GM12872 (cell line): ENCODE measurements around the gene PRKCA.

Experiments used
- TF ChIP-seq, protein P1 (sequence below): IDR thresholded peaks from 3 replicates; pipeline ENCODE4 v1.5.1; 2011; ENCODE audit warnings: low read depth, mild to moderate bottlenecking, low read length, moderate library complexity; ENCODE audit not compliant: insufficient read depth

Gene PRKCA

GRCh38 chr17:66429680-66430079 lies 127.3 kb downstream of the PRKCA start:
- TF ChIP-seq, protein P1, sequence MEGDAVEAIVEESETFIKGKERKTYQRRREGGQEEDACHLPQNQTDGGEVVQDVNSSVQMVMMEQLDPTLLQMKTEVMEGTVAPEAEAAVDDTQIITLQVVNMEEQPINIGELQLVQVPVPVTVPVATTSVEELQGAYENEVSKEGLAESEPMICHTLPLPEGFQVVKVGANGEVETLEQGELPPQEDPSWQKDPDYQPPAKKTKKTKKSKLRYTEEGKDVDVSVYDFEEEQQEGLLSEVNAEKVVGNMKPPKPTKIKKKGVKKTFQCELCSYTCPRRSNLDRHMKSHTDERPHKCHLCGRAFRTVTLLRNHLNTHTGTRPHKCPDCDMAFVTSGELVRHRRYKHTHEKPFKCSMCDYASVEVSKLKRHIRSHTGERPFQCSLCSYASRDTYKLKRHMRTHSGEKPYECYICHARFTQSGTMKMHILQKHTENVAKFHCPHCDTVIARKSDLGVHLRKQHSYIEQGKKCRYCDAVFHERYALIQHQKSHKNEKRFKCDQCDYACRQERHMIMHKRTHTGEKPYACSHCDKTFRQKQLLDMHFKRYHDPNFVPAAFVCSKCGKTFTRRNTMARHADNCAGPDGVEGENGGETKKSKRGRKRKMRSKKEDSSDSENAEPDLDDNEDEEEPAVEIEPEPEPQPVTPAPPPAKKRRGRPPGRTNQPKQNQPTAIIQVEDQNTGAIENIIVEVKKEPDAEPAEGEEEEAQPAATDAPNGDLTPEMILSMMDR, result no peak

GRCh38 chr17:66430846-66431795 lies 128.7 kb downstream of the PRKCA start:
- TF ChIP-seq, protein P1, result no peak

DNA sequence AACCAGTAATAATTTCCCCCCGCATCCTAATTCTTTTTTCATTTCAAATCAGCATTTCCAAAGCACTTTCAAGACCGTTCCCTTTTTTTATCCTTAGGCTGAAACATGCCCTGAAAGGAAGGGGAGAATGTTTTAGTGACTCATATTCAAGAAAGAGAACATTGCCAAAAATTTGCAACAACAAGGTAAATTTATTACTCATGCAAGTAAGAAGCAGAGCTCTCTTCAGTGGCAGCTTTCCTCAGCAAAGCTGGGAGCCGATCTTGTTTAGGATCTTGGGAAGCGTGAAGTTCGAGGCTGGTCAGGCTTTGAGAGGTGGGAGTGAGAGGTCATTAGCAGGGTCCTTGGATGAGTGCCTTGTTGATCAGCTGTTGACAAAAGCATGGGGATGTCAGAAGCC lies 129.5 kb downstream of the PRKCA start:
- TF ChIP-seq, protein P1, result no peak

DNA sequence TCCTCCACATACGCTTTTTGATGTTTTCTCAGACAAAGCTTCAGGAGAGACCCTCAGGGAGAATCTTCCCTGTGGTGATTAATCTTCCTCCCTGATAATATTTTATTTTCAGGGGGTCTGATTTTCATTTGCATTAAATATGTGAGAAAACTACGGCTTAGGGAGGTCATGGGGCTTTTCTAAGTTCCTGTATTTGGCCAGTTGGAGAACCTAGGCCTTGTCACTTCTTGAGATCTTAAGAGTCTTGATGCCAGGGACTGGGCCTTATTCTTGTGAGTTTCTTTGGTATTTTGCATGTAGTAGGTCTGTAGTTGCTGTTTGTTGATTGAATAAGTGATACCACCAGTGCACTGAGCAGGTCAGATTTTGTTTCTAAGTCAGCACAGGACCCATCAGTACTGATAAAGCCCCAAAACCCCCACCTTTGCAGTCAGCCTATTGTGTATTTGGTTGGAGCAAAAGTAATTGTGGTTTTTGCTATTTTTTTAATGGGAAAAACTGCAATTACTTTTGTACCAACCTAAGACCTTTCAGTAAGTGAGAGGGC lies 130.1 kb downstream of the PRKCA start:
- TF ChIP-seq, protein P1, result no peak

DNA sequence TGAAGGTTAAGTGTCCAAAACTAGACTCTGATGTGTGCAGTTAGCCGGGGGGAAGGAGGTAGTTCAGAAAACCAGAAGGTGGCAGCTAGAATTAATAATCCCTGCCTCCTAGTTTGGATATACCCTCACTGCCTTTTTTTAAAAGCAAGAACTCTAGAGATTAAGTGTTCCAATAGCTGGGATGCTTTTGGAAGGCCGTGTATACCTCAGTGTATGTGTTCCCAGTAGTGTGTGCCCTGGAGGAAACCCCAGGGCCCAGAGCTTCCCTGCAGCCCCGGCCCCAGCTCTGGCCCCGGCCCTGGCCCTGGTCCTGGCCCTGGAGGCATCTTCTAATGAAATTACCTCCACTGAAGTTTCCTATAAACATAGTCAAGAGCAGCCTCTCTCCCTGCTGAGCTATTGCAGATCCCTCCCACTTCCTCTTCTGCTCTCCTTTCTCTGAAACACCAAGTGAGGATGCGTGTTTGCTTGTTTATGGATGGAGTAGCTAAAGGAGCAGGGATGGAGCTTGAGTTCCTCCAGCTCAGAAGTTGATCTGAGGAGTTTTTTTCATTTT lies 130.7 kb downstream of the PRKCA start:
- TF ChIP-seq, protein P1, result no peak

DNA sequence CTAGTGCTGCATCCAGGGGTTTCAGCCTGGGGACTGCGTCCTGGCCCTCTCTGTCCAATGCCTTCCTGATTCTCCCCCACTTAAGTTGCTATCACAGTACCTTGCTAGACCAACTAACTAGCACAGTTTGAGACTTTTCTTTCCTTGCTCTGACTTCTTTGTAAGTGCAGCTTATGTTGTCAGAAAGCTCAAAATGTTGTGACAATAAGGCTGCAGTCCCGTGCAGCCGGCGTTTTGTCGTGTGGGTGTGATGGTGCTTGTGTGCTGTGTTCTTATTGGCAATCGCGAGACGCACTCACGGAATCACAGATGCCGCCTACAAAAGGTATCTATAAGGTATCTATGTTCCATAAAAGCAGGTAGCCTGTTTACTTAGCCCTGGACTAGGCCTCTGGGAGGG lies 132.8 kb downstream of the PRKCA start:
- TF ChIP-seq, protein P1, result no peak

- TF ChIP-seq, protein P1, result no peak
These were observed 134.2 kb downstream of the PRKCA start for GRCh38 chr17:66436631-66437030.
